Embryonic facial prominence (tissue), 1 donor: ENCODE data around the gene SLC15A3.

Experiments
- DNase-seq: peaks from one replicate; pipeline ENCODE4 v3.0.0-alpha.2; 2016; ENCODE audit errors: extremely low spot score

SLC15A3 gene

DNA sequence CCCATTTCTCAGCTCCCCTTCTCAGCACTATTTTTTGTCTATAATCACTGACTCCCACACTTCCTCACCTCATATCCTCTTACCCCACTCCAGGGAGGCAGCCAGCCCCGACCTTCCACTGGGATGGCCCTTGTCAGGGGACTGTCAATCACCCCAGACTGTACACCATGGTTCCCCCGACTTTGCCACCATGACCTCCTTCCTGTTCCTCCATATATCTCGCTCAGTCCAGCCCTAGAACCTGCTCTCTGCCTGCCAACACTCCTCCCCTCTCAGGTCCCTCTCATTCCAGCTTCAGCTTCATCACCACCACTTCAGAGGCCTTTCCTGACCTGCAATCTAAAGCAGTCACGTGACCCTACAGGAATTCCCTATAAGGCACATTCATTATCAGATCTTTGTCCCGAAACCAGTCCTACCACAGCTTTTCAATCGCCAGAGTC, 62.1 kb downstream of the SLC15A3 start:
- DNase-seq, result no peak

DNA sequence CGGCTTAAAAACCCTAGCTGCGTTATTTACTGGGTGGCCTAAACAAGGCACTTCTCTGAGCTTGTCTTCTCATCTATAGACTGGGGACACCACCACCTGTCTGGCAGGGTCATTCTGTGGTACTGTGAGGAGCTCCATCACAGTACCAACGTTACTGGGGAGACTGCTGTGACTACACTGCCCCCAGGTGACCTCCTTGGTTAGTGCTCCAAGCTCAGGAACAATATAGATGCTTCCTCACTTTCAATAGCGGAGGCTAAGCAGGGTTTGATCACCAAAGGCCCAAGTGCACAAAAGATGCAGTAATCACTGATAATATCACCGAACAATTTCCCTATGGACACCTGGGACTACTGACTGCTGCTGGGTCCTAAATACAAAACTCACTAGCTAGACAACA, 64.4 kb downstream of the SLC15A3 start:
- no peak for DNase-seq
